ENCODE results near the gene UGT2B10.

The UGT2B10 gene

DNA sequence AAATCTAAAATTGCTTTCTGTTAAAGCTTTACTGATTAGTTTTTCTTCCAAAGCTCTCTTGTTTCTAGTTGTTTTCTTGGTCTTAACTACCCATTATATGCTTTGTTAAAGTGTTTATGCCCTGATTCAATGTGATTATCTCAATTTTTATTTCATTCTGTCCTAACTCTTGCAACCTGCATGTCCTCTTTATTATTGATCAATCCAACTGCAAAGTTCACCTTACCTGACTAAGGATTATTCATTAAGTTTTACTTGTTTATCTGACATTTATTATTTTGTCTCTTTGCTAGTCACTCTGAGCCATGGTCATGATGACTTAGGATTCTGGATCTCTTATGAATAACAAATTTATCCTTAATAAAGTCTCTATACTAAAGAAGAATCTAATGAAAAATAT, 15.8 kb downstream of the UGT2B10 start:
- Histone ChIP-seq H2AFZ (ENCODE audit: low read length) (no peak overlapping the region), H3K23ac (ENCODE audit: low read depth, low read length, poor library complexity) (no peak overlapping the region), H2BK5ac (ENCODE audit: low read length) (no peak overlapping the region)

GRCh38 chr4:68850293-68850692, 34.5 kb downstream of the UGT2B10 start:
- no peak overlapping the region for H3K27ac ChIP-seq (replicated peaks; ENCODE audit: low read length)
- H3K9ac ChIP-seq (ENCODE audit: low read depth, low read length, poor library complexity), result no peak overlapping the region
- H3K79me1 ChIP-seq (ENCODE audit: low read depth, low read length), result no peaks in the 10 kb centered on the region
- H3K23ac ChIP-seq (ENCODE audit: low read depth, low read length, poor library complexity), result no peak overlapping the region
- no peaks in the 10 kb centered on the region for H3K36me3 ChIP-seq (replicated peaks in 1 of 2; ENCODE audit: control insufficient read depth in 2 of 2, insufficient read depth in 2 of 2, low read length in 2 of 2)
- H4K91ac ChIP-seq (ENCODE audit: low read depth, low read length, poor library complexity), result no peak overlapping the region
- H3K4me2 ChIP-seq (ENCODE audit: insufficient read depth, low read length, poor library complexity, severe bottlenecking), result no peak overlapping the region
- H3K4ac ChIP-seq (ENCODE audit: low read length), result no peak overlapping the region
- H3K4me1 ChIP-seq (ENCODE audit: control insufficient read depth in 2 of 2, insufficient read depth in 1 of 2, low read depth in 1 of 2, low read length in 2 of 2), result no peaks in the 10 kb centered on the region
- no peak overlapping the region for H2BK12ac ChIP-seq (ENCODE audit: low read length)
- no peak overlapping the region for H3K18ac ChIP-seq (ENCODE audit: low read length)
- no peak overlapping the region for H2AK5ac ChIP-seq (ENCODE audit: low read depth, low read length)
- no peak overlapping the region for H2BK5ac ChIP-seq (ENCODE audit: low read length)
- DNase-seq (ENCODE audit: low spot score), result no peak
- no peak overlapping the region for H3K4me3 ChIP-seq (ENCODE audit: low read length in 2 of 2)
- H2BK15ac ChIP-seq (ENCODE audit: low read length), result no peak overlapping the region
- no peak overlapping the region for H4K8ac ChIP-seq (ENCODE audit: low read depth, low read length)
- H2BK120ac ChIP-seq (ENCODE audit: low read depth, low read length), result no peak overlapping the region
- H2AFZ ChIP-seq (ENCODE audit: low read length), result no peak overlapping the region
- no peaks in the 10 kb centered on the region for H3K27me3 ChIP-seq (ENCODE audit: control insufficient read depth in 3 of 3, insufficient read depth in 3 of 3, low read depth in 1 of 3, low read length in 3 of 3)
- peaks cover 0 to 4% of the 10 kb centered on the region in 2 donors for H3K9me3 ChIP-seq (replicated peaks in 1 of 2; ENCODE audit: control insufficient read depth in 2 of 2, insufficient read depth in 1 of 2, low read depth in 1 of 2, low read length in 2 of 2)
- WGBS, 2 donors (ENCODE audit: extremely low coverage in 2 of 2, insufficient read length in 2 of 2, insufficient replicate concordance in 1 of 2), result no CpG with 5 or more reads among the region's 3 CpGs
- H3K14ac ChIP-seq (ENCODE audit: low read length), result no peak overlapping the region

More for the DNA sequence above, 15.8 kb downstream of the UGT2B10 start:
- Histone ChIP-seq H3K9ac (ENCODE audit: low read depth, low read length, poor library complexity) (no peak overlapping the region), H3K79me1 (ENCODE audit: low read depth, low read length) (no peaks in the 10 kb centered on the region), H2BK12ac (ENCODE audit: low read length) (no peak overlapping the region), H3K9me3 (replicated peaks in 1 of 2; ENCODE audit: control insufficient read depth in 2 of 2, insufficient read depth in 1 of 2, low read depth in 1 of 2, low read length in 2 of 2) (no peaks in the 10 kb centered on the region), H2AK5ac (ENCODE audit: low read depth, low read length) (no peak overlapping the region), H2BK120ac (ENCODE audit: low read depth, low read length) (no peak overlapping the region), H4K8ac (ENCODE audit: low read depth, low read length) (no peak overlapping the region), H3K4me1 (ENCODE audit: control insufficient read depth in 2 of 2, insufficient read depth in 1 of 2, low read depth in 1 of 2, low read length in 2 of 2) (no peaks in the 10 kb centered on the region), H3K4me2 (ENCODE audit: insufficient read depth, low read length, poor library complexity, severe bottlenecking) (no peak overlapping the region), H3K4me3 (ENCODE audit: low read length in 2 of 2) (no peak overlapping the region), H3K27ac (replicated peaks; ENCODE audit: low read length) (no peak overlapping the region), H3K4ac (ENCODE audit: low read length) (no peak overlapping the region), H3K18ac (ENCODE audit: low read length) (no peak overlapping the region), H3K36me3 (replicated peaks in 1 of 2; ENCODE audit: control insufficient read depth in 2 of 2, insufficient read depth in 2 of 2, low read length in 2 of 2) (no peaks in the 10 kb centered on the region), H4K91ac (ENCODE audit: low read depth, low read length, poor library complexity) (no peak overlapping the region), H3K27me3 (ENCODE audit: control insufficient read depth in 3 of 3, insufficient read depth in 3 of 3, low read depth in 1 of 3, low read length in 3 of 3) (no peaks in the 10 kb centered on the region), H2BK15ac (ENCODE audit: low read length) (no peak overlapping the region), H3K14ac (ENCODE audit: low read length) (no peak overlapping the region)
- DNase-seq (ENCODE audit: low spot score), result no peak

GRCh38 chr4:68855771-68856170, 40.0 kb downstream of the UGT2B10 start:
- Histone ChIP-seq H3K4me1 (ENCODE audit: control insufficient read depth in 2 of 2, insufficient read depth in 1 of 2, low read depth in 1 of 2, low read length in 2 of 2) (no peaks in the 10 kb centered on the region), H3K36me3 (replicated peaks in 1 of 2; ENCODE audit: control insufficient read depth in 2 of 2, insufficient read depth in 2 of 2, low read length in 2 of 2) (no peaks in the 10 kb centered on the region), H2BK12ac (ENCODE audit: low read length) (no peak overlapping the region), H3K27ac (replicated peaks; ENCODE audit: low read length) (no peak overlapping the region), H3K18ac (ENCODE audit: low read length) (no peak overlapping the region), H4K8ac (ENCODE audit: low read depth, low read length) (no peak overlapping the region), H2BK15ac (ENCODE audit: low read length) (no peak overlapping the region), H3K14ac (ENCODE audit: low read length) (no peak overlapping the region), H3K23ac (ENCODE audit: low read depth, low read length, poor library complexity) (no peak overlapping the region), H3K4me3 (ENCODE audit: low read length in 2 of 2) (no peak overlapping the region), H4K91ac (ENCODE audit: low read depth, low read length, poor library complexity) (no peak overlapping the region), H3K27me3 (ENCODE audit: control insufficient read depth in 3 of 3, insufficient read depth in 3 of 3, low read depth in 1 of 3, low read length in 3 of 3) (no peaks in the 10 kb centered on the region), H2AFZ (ENCODE audit: low read length) (no peak overlapping the region), H2AK5ac (ENCODE audit: low read depth, low read length) (no peak overlapping the region), H2BK5ac (ENCODE audit: low read length) (no peak overlapping the region), H3K9me3 (replicated peaks in 1 of 2; ENCODE audit: control insufficient read depth in 2 of 2, insufficient read depth in 1 of 2, low read depth in 1 of 2, low read length in 2 of 2) (peaks cover 0 to 5% of the 10 kb centered on the region in 2 donors), H2BK120ac (ENCODE audit: low read depth, low read length) (no peak overlapping the region), H3K4me2 (ENCODE audit: insufficient read depth, low read length, poor library complexity, severe bottlenecking) (no peak overlapping the region), H3K79me1 (ENCODE audit: low read depth, low read length) (no peaks in the 10 kb centered on the region), H3K9ac (ENCODE audit: low read depth, low read length, poor library complexity) (no peak overlapping the region), H3K4ac (ENCODE audit: low read length) (no peak overlapping the region)
- WGBS, 2 donors (ENCODE audit: extremely low coverage in 2 of 2, insufficient read length in 2 of 2, insufficient replicate concordance in 1 of 2), result no CpG with 5 or more reads among the region's 2 CpGs
- DNase-seq (ENCODE audit: low spot score), result no peak

DNA sequence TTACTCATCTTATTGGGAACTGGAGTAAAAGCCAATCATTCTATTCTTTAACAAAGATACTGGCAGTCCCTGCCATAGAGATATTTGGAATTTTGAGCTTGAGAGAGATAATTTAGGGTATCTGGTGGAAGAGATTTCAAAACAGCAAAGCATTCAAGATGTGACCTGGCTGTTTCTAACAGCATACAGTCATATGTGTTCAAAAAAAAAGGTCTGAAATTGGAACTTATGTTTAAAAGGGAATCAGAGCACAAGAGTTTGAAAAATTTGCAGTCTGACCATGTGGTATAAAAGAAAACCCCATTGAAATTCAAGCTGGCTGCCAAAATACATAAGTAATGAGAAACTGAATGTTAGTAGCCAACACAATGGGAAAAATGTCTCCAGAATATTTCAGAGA, 42.2 kb downstream of the UGT2B10 start:
- H2BK15ac ChIP-seq (ENCODE audit: low read length), result no peak overlapping the region
- H3K4ac ChIP-seq (ENCODE audit: low read length), result no peak overlapping the region
- no peaks in the 10 kb centered on the region for H3K4me1 ChIP-seq (ENCODE audit: control insufficient read depth in 2 of 2, insufficient read depth in 1 of 2, low read depth in 1 of 2, low read length in 2 of 2)
- no peak overlapping the region for H2AFZ ChIP-seq (ENCODE audit: low read length)
- no peaks in the 10 kb centered on the region for H3K36me3 ChIP-seq (replicated peaks in 1 of 2; ENCODE audit: control insufficient read depth in 2 of 2, insufficient read depth in 2 of 2, low read length in 2 of 2)
- no peaks in the 10 kb centered on the region for H3K79me1 ChIP-seq (ENCODE audit: low read depth, low read length)
- H4K91ac ChIP-seq (ENCODE audit: low read depth, low read length, poor library complexity), result no peak overlapping the region
- no peak overlapping the region for H3K4me3 ChIP-seq (ENCODE audit: low read length in 2 of 2)
- no peak overlapping the region for H2BK120ac ChIP-seq (ENCODE audit: low read depth, low read length)
- no peak overlapping the region for H3K18ac ChIP-seq (ENCODE audit: low read length)
- H3K27ac ChIP-seq (replicated peaks; ENCODE audit: low read length), result no peak overlapping the region
- H2BK12ac ChIP-seq (ENCODE audit: low read length), result no peak overlapping the region
- DNase-seq (ENCODE audit: low spot score), result no peak
- H3K9ac ChIP-seq (ENCODE audit: low read depth, low read length, poor library complexity), result no peak overlapping the region
- H3K14ac ChIP-seq (ENCODE audit: low read length), result no peak overlapping the region
- H3K27me3 ChIP-seq (ENCODE audit: control insufficient read depth in 3 of 3, insufficient read depth in 3 of 3, low read depth in 1 of 3, low read length in 3 of 3), result no peaks in the 10 kb centered on the region
- H3K4me2 ChIP-seq (ENCODE audit: insufficient read depth, low read length, poor library complexity, severe bottlenecking), result no peak overlapping the region
- H4K8ac ChIP-seq (ENCODE audit: low read depth, low read length), result no peak overlapping the region
- H2BK5ac ChIP-seq (ENCODE audit: low read length), result no peak overlapping the region
- H2AK5ac ChIP-seq (ENCODE audit: low read depth, low read length), result no peak overlapping the region
- H3K9me3 ChIP-seq (replicated peaks in 1 of 2; ENCODE audit: control insufficient read depth in 2 of 2, insufficient read depth in 1 of 2, low read depth in 1 of 2, low read length in 2 of 2), result peaks cover 0 to 5% of the 10 kb centered on the region in 2 donors
- H3K23ac ChIP-seq (ENCODE audit: low read depth, low read length, poor library complexity), result no peak overlapping the region
